ENCODE data around the gene MAD1L1. TPM values are rescaled to one million over a fixed set of nuclear protein-coding genes. Genes with fewer than 3 reads are reported as not detected.
A peak's percentile ranks its signal among the peaks of the same experiment; 100 is the strongest.

The MAD1L1 gene
- total RNA-seq, 1 experiment from 2014 or later = 43.8 TPM

- no peak for TF ChIP-seq ZNF671 (CRISPR knock-in tag; IDR thresholded peaks at IDR 0.05)
- TF ChIP-seq FOXP1 (CRISPR knock-in tag; IDR thresholded peaks at IDR 0.05; ENCODE audit: borderline replicate concordance) = no peak
- TF ChIP-seq, protein P1, sequence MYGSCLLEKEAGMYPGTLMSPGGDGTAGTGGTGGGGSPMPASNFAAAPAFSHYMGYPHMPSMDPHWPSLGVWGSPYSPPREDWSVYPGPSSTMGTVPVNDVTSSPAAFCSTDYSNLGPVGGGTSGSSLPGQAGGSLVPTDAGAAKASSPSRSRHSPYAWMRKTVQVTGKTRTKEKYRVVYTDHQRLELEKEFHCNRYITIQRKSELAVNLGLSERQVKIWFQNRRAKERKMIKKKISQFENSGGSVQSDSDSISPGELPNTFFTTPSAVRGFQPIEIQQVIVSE (CRISPR knock-in tag; IDR thresholded peaks at IDR 0.05; ENCODE audit: borderline replicate concordance) = no peak
- TF ChIP-seq, protein P2, sequence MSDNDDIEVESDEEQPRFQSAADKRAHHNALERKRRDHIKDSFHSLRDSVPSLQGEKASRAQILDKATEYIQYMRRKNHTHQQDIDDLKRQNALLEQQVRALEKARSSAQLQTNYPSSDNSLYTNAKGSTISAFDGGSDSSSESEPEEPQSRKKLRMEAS (CRISPR knock-in tag; IDR thresholded peaks at IDR 0.05) = no peak
- TF ChIP-seq JUN (CRISPR knock-in tag; IDR thresholded peaks at IDR 0.05) = no peak
- no peak for TF ChIP-seq IRF2 (CRISPR knock-in tag; IDR thresholded peaks at IDR 0.05; ENCODE audit: borderline replicate concordance, low read depth)
Measured at GRCh38 chr7:2044311-2044882, 188.3 kb downstream of the MAD1L1 start (continued).

DNA sequence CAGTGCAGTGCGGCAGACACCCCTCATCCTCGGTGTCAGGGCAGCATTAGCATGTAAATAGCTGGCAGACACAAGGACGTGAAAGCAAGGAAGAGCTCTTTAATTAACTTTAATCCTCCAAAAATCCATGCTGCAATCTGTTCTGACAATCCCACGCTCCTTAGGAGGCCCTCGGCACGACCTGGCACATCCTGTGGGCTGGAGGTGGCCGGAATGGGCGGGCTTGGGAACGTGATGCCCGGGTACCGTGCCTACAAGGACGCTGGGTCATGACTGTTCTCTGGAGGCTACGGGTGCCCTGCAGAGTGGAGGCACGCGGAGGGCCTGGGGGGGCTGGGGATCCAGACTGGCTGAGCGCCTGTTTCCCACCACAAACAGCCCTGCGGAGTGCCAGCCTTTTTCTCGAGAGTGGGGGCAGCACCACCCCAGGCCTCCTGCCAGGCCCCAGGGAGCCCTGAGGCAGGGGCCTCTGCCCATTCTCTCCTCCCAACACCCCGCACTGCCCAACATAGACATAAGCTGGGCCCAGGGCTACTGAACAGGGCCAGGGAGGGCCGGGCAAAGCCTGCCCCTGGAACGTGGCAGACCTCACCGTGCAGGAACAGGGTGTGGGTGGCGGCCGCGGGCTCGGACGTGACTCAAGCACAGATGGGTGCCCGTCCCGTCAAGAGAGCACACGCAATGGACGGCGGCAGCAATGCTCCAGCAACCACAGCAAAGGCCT, 189.3 kb downstream of the MAD1L1 start:
- H3K36me3 Mint-ChIP-seq = peaks cover 18% of the 10 kb centered on the region
- H3K27ac Mint-ChIP-seq = 0 out of 2 replicates have a peak overlapping the region, but pooled peaks have one; percentile 54
- DNase-seq (ENCODE audit: low spot score) = peak; percentile 9
- ChIA-PET POLR2A (interaction anchor here (0.6 kb wide), 1 partner anchor 87 kb away, joined by 3 read pairs; no protein-coding TSS in a partner anchor), CTCF (interaction anchor here (1.0 kb wide), 1 partner anchor 249 kb away, joined by 3 read pairs; no protein-coding TSS in a partner anchor)
- no peak for ATAC-seq
- peaks cover 11% of the 10 kb centered on the region for H3K9me3 Mint-ChIP-seq
- H3K4me3 Mint-ChIP-seq = no peak overlapping the region
- TF ChIP-seq ESRRA (CRISPR knock-in tag; IDR thresholded peaks at IDR 0.05; ENCODE audit: borderline replicate concordance) (no peak), FOXJ3 (CRISPR knock-in tag; IDR thresholded peaks at IDR 0.05; ENCODE audit: borderline replicate concordance) (no peak), ZBTB21 (CRISPR knock-in tag; IDR thresholded peaks at IDR 0.05; ENCODE audit: borderline replicate concordance) (no peak), SOX15 (CRISPR knock-in tag; IDR thresholded peaks at IDR 0.05) (no peak), ZNF121 (CRISPR knock-in tag; IDR thresholded peaks at IDR 0.05) (no peak), CREB1 (CRISPR knock-in tag; IDR thresholded peaks at IDR 0.05) (no peak), FOXK1 (CRISPR knock-in tag; IDR thresholded peaks at IDR 0.05) (no peak), NFYB (CRISPR knock-in tag; conservative IDR thresholded peaks at IDR 0.05; ENCODE audit: low read depth) (no peak)
- H3K4me1 Mint-ChIP-seq = peaks cover 22% of the 10 kb centered on the region
- H3K27me3 Mint-ChIP-seq (ENCODE audit: low read depth) = no peaks in the 10 kb centered on the region

- TF ChIP-seq KAT7 (CRISPR knock-in tag; IDR thresholded peaks at IDR 0.05; ENCODE audit: borderline replicate concordance) (no peak), TCF7 (CRISPR knock-in tag; IDR thresholded peaks at IDR 0.05; ENCODE audit: low read depth) (no peak), CBFB (CRISPR knock-in tag; IDR thresholded peaks at IDR 0.05; ENCODE audit: low read depth) (no peak), SMAD4 (CRISPR knock-in tag; IDR thresholded peaks at IDR 0.05) (no peak)
- TF ChIP-seq, protein P3, sequence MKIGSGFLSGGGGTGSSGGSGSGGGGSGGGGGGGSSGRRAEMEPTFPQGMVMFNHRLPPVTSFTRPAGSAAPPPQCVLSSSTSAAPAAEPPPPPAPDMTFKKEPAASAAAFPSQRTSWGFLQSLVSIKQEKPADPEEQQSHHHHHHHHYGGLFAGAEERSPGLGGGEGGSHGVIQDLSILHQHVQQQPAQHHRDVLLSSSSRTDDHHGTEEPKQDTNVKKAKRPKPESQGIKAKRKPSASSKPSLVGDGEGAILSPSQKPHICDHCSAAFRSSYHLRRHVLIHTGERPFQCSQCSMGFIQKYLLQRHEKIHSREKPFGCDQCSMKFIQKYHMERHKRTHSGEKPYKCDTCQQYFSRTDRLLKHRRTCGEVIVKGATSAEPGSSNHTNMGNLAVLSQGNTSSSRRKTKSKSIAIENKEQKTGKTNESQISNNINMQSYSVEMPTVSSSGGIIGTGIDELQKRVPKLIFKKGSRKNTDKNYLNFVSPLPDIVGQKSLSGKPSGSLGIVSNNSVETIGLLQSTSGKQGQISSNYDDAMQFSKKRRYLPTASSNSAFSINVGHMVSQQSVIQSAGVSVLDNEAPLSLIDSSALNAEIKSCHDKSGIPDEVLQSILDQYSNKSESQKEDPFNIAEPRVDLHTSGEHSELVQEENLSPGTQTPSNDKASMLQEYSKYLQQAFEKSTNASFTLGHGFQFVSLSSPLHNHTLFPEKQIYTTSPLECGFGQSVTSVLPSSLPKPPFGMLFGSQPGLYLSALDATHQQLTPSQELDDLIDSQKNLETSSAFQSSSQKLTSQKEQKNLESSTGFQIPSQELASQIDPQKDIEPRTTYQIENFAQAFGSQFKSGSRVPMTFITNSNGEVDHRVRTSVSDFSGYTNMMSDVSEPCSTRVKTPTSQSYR (CRISPR knock-in tag; IDR thresholded peaks at IDR 0.05) = no peak
- TF ChIP-seq, protein P4, sequence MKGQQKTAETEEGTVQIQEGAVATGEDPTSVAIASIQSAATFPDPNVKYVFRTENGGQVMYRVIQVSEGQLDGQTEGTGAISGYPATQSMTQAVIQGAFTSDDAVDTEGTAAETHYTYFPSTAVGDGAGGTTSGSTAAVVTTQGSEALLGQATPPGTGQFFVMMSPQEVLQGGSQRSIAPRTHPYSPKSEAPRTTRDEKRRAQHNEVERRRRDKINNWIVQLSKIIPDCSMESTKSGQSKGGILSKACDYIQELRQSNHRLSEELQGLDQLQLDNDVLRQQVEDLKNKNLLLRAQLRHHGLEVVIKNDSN (CRISPR knock-in tag; IDR thresholded peaks at IDR 0.05) = no peak
- peak; percentile 7 for DNase-seq (ENCODE audit: low spot score)
- H3K9me3 Mint-ChIP-seq = peaks cover 11% of the 10 kb centered on the region
- H3K4me3 Mint-ChIP-seq = no peak overlapping the region
- peaks cover 18% of the 10 kb centered on the region for H3K36me3 Mint-ChIP-seq
- H3K4me1 Mint-ChIP-seq = peaks cover 22% of the 10 kb centered on the region
- POLR2A ChIA-PET = interaction anchor here (0.6 kb wide), 1 partner anchor 88 kb away, joined by 3 read pairs; no protein-coding TSS in a partner anchor
- H3K27me3 Mint-ChIP-seq (ENCODE audit: low read depth) = no peaks in the 10 kb centered on the region
- H3K27ac Mint-ChIP-seq = no peak overlapping the region
- no peak for ATAC-seq
- CTCF ChIA-PET = no interaction called here
Measured at GRCh38 chr7:2042650-2043049, 190.1 kb downstream of the MAD1L1 start.
